Fibroblast of lung (primary cell): ENCODE results near the gene CHD6. TPM values are rescaled to one million over a fixed set of nuclear protein-coding genes. Genes with fewer than 3 reads are reported as not detected.

Experiments used
- DNase-seq, 2 donors: peaks; one replicate each; pipeline versions ENCODE4 v3.0.0 to v3.0.0-alpha.2; 2010; ENCODE audit warnings: low read depth in 2 of 2
- H2AFZ ChIP-seq: 2 replicates; pipeline ENCODE4 v1.5.1; 2012; ENCODE audit warnings: low read length, control low read depth, inconsistent platforms
- H3K27ac ChIP-seq: 2 replicates; pipeline ENCODE4 v1.5.1; 2011; ENCODE audit warnings: low read length, control low read depth; ENCODE audit not compliant: insufficient read depth
- H3K27me3 ChIP-seq: 2 replicates; pipeline ENCODE4 v1.5.1; 2011; ENCODE audit warnings: mild to moderate bottlenecking, low read length; ENCODE audit not compliant: control insufficient read depth, insufficient read depth
- H3K36me3 ChIP-seq: 2 replicates; pipeline ENCODE4 v1.5.1; 2011; ENCODE audit warnings: low read length; ENCODE audit not compliant: control insufficient read depth, insufficient read depth
- H3K4me1 ChIP-seq: 2 replicates; pipeline ENCODE4 v1.5.1; 2011; ENCODE audit warnings: low read length; ENCODE audit not compliant: control insufficient read depth, insufficient read depth; ENCODE audit errors: extremely low read depth
- H3K4me2 ChIP-seq: 2 replicates; pipeline ENCODE4 v1.5.1; 2011; ENCODE audit warnings: low read length, control low read depth; ENCODE audit not compliant: insufficient read depth; ENCODE audit errors: extremely low read depth
- H3K4me3 ChIP-seq, 4 experiments: fragments of 200-600 bp in 1 of 4; sonication (generic) in 1 of 4; replicated peaks in 1 of 4; 2 replicates each; pipeline ENCODE4 v1.5.1; 2011 to 2016; ENCODE audit warnings: low read length in 4 of 4, low read depth in 3 of 4, mild to moderate bottlenecking in 3 of 4, control low read depth in 2 of 4, inconsistent platforms in 1 of 4, mixed read lengths in 1 of 4; ENCODE audit not compliant: insufficient read depth in 1 of 4; ENCODE audit errors: control extremely low read depth in 1 of 4
- H3K79me2 ChIP-seq: 2 replicates; pipeline ENCODE4 v1.5.1; 2012; ENCODE audit warnings: mild to moderate bottlenecking, low read length, inconsistent platforms; ENCODE audit not compliant: control insufficient read depth, insufficient read depth
- H3K9ac ChIP-seq: 2 replicates; pipeline ENCODE4 v1.5.1; 2011; ENCODE audit warnings: mild to moderate bottlenecking, low read length, control low read depth; ENCODE audit not compliant: insufficient read depth
- H3K9me3 ChIP-seq: 2 replicates; pipeline ENCODE4 v1.5.1; 2012; ENCODE audit warnings: low read depth, low read length; ENCODE audit not compliant: control insufficient read depth, insufficient read depth
- H4K20me1 ChIP-seq: 2 replicates; pipeline ENCODE4 v1.5.1; 2011; ENCODE audit warnings: low read length; ENCODE audit not compliant: control insufficient read depth, insufficient read depth; ENCODE audit errors: extremely low read depth
- EZH2 ChIP-seq: IDR thresholded peaks from 2 replicates; pipeline ENCODE4 v1.5.1; 2012; ENCODE audit warnings: low read length, control low read depth, mild to moderate bottlenecking; ENCODE audit errors: missing control alignments
- polyA plus RNA-seq, 2 donors: library from polyadenylated mRNA; depleted of rRNA in 1 of 2; stranded (reverse) in 1 of 2; unstranded in 1 of 2; fragments of >200 nt; gene quantifications; 2 replicates each; pipeline ENCODE4 v1.2.1, GENCODE V29; 2011 to 2012; ENCODE audit warnings: missing spikeins in 1 of 2
- total RNA-seq: library from RNA; depleted of rRNA; stranded (reverse); fragments of >200 nt; gene quantifications from 2 replicates; pipeline ENCODE4 v1.2.1, GENCODE V29; 2014
- TF ChIP-seq, protein P1 (sequence below), 2 donors: IDR thresholded peaks in 1 of 2; conservative IDR thresholded peaks in 1 of 2; 1 replicate in 1 of 2; 2 replicates in 1 of 2; pipeline ENCODE4 v1.5.1; 2011 to 2012; ENCODE audit warnings: low read length in 2 of 2, control low read depth in 1 of 2, inconsistent platforms in 1 of 2, low read depth in 1 of 2, mild to moderate bottlenecking in 1 of 2

The CHD6 gene
- total and polyA plus RNA-seq, 2 donors (not counting 1 experiment from before 2014, with no cell fraction given): 13.4 to 25.9 TPM

DNA sequence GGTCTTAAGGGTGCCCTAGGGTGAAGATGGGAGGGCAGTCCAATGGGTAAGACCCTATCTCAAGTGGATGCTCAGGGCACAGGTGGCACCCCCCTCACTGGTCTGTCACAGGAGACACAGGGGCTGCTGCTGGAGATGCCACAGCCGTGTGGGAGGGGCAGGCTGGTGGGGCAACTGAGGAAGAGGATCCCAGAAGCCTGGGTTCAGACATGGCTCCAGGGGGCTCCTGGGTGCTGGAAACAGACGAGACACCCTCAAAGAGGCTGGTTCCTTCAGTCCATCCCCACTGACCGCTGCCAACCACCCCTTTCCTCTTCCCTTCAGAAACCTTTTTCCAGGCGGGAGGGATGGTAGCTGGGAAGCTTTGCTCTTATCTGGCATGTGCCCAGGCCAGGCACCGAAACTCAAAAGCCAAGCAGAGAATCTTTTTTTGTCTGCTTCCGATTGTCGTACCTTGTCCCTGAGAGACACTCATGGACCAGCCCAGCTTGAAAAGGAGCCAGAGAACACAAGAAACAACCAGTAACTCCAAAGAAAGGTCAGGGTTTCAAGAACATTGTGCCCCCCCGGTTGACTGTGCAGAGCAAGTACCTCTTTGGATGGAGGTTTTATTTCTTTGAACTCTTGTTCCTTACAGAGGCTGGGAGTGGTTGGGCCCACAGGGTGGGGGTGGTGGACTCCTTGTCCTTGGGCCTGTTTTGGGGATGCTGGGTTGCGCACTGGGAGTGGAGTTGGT is 223.1 kb downstream of the CHD6 start:
- no peaks in the 10 kb centered on the region for H3K27me3 ChIP-seq
- no peaks in the 10 kb centered on the region for H3K4me1 ChIP-seq
- H3K36me3 ChIP-seq: no peaks in the 10 kb centered on the region
- no peak for DNase-seq
- TF ChIP-seq EZH2: no peak
- TF ChIP-seq, protein P1, sequence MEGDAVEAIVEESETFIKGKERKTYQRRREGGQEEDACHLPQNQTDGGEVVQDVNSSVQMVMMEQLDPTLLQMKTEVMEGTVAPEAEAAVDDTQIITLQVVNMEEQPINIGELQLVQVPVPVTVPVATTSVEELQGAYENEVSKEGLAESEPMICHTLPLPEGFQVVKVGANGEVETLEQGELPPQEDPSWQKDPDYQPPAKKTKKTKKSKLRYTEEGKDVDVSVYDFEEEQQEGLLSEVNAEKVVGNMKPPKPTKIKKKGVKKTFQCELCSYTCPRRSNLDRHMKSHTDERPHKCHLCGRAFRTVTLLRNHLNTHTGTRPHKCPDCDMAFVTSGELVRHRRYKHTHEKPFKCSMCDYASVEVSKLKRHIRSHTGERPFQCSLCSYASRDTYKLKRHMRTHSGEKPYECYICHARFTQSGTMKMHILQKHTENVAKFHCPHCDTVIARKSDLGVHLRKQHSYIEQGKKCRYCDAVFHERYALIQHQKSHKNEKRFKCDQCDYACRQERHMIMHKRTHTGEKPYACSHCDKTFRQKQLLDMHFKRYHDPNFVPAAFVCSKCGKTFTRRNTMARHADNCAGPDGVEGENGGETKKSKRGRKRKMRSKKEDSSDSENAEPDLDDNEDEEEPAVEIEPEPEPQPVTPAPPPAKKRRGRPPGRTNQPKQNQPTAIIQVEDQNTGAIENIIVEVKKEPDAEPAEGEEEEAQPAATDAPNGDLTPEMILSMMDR (conservative IDR thresholded peaks at IDR 0.05 in 1 of 2, IDR thresholded peaks at IDR 0.05 in 1 of 2; ENCODE audit: low read depth in 1 of 2, low read length in 2 of 2): no peak
- no peaks in the 10 kb centered on the region for H3K9me3 ChIP-seq
- no peak overlapping the region for H3K27ac ChIP-seq
- H3K79me2 ChIP-seq: no peaks in the 10 kb centered on the region
- no peak overlapping the region for H3K4me3 ChIP-seq
- no peaks in the 10 kb centered on the region for H4K20me1 ChIP-seq
- no peak overlapping the region for H3K4me2 ChIP-seq
- H3K9ac ChIP-seq: no peak overlapping the region
- H2AFZ ChIP-seq: no peak overlapping the region

DNA sequence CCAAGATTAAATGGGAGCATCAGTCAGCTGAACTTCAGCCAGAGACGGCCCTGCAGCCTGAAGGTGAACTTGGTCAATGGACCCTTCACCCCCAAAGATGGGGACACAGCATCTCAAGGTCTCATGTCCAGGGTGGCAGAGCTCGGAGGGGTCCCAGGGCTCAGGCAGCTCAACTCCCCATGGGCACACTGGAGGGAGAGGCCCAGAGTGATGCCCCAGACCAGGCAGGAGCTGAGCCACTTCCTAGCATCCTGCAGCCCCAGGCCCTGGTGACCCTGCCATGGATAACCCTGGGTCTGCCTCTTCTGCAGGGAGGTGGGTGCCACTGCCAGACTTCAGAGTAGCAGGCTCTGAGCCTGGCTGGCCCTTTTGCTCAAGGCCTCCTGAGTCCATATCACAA is 224.1 kb downstream of the CHD6 start:
- Histone ChIP-seq H3K9ac (no peak overlapping the region), H3K36me3 (no peaks in the 10 kb centered on the region), H3K27ac (no peak overlapping the region), H3K79me2 (no peaks in the 10 kb centered on the region), H3K27me3 (no peaks in the 10 kb centered on the region), H2AFZ (no peak overlapping the region), H3K4me2 (no peak overlapping the region), H4K20me1 (no peaks in the 10 kb centered on the region), H3K4me3 (no peak overlapping the region), H3K4me1 (no peaks in the 10 kb centered on the region), H3K9me3 (no peaks in the 10 kb centered on the region)
- TF ChIP-seq, protein P1 (conservative IDR thresholded peaks at IDR 0.05 in 1 of 2, IDR thresholded peaks at IDR 0.05 in 1 of 2; ENCODE audit: low read depth in 1 of 2, low read length in 2 of 2): no peak
- no peak for TF ChIP-seq EZH2
- DNase-seq: no peak

DNA sequence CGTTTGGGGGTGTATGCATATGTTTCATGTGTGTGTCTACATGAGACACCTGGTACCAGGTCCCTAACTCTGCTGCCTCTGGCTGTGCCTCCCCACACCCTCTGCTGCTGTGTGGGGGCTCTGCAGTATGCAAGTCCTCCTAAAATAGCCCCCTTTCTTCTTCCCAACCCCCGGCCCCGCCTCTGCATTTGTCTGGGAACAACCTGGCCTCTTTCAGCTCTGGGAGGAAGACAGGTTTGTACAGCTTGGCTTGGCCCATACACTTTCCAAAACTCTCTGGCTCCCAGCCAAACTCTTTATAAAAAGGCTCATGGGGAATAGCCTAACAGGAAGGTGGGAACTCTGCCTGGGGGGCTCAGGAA is 224.5 kb downstream of the CHD6 start:
- Histone ChIP-seq H3K9ac (no peak overlapping the region), H4K20me1 (no peaks in the 10 kb centered on the region), H3K27me3 (no peaks in the 10 kb centered on the region), H3K4me3 (no peak overlapping the region), H3K4me1 (no peaks in the 10 kb centered on the region), H3K9me3 (no peaks in the 10 kb centered on the region), H2AFZ (no peak overlapping the region), H3K27ac (no peak overlapping the region), H3K4me2 (no peak overlapping the region), H3K36me3 (no peaks in the 10 kb centered on the region), H3K79me2 (no peaks in the 10 kb centered on the region)
- no peak for DNase-seq
- TF ChIP-seq, protein P1 (conservative IDR thresholded peaks at IDR 0.05 in 1 of 2, IDR thresholded peaks at IDR 0.05 in 1 of 2; ENCODE audit: low read depth in 1 of 2, low read length in 2 of 2): no peak
